ENCODE measurements around the gene ZNF608.

ZNF608 gene

GRCh38 chr5:124764992-124765611 is 18.7 kb upstream of the ZNF608 start:
- TF ChIP-seq ZNF8 (CRISPR knock-in tag; IDR thresholded peaks at IDR 0.05), result no peak
- no peak for TF ChIP-seq ZFP3 (CRISPR knock-in tag; IDR thresholded peaks at IDR 0.05)
- TF ChIP-seq TCF4 (CRISPR knock-in tag; IDR thresholded peaks at IDR 0.05; ENCODE audit: borderline replicate concordance), result peak; percentile 25; the same call in 1 of the 2 replicates
- peak; percentile 66 for TF ChIP-seq ISL1 (CRISPR knock-in tag; IDR thresholded peaks at IDR 0.05)
- 0 out of 2 replicates have a peak, but pooled peaks have one; percentile 11 for TF ChIP-seq TOX (CRISPR knock-in tag; IDR thresholded peaks at IDR 0.05; ENCODE audit: borderline replicate concordance)
- peak; percentile 66; the same call in 2 of the 3 replicates for ATAC-seq

DNA sequence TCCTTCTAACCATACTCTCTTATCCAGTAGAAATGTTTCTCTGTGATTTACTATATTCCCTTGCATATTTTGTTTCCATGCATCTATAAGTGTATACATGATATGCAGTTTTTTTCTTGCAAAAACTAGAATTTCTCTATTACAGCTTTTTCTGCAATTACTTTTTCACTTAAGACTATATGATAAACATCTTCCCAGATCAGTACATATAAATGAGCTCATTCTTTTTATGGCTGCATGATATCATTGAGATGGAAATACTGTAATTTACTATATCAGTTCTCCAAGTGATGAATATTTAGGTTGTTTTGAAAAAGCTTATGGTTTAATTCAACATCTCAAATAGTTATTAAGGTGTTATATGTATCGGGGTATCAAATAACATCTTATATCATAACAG is 18.1 kb upstream of the ZNF608 start:
- ATAC-seq, result no peak
- no peak for TF ChIP-seq OSR1 (CRISPR knock-in tag; IDR thresholded peaks at IDR 0.05)
- no peak for TF ChIP-seq ZFP3 (CRISPR knock-in tag; IDR thresholded peaks at IDR 0.05)
- TF ChIP-seq PPARA (CRISPR knock-in tag; IDR thresholded peaks at IDR 0.05; ENCODE audit: borderline replicate concordance), result no peak
- no peak for TF ChIP-seq ISL1 (CRISPR knock-in tag; IDR thresholded peaks at IDR 0.05)
- TF ChIP-seq TCF4 (CRISPR knock-in tag; IDR thresholded peaks at IDR 0.05; ENCODE audit: borderline replicate concordance), result no peak
- no peak for TF ChIP-seq BACH2 (CRISPR knock-in tag; IDR thresholded peaks at IDR 0.05; ENCODE audit: borderline replicate concordance)
- no peak for TF ChIP-seq ZC3H10 (CRISPR knock-in tag; IDR thresholded peaks at IDR 0.05)

GRCh38 chr5:124761010-124761409 is 14.6 kb upstream of the ZNF608 start:
- TF ChIP-seq ZFP3 (CRISPR knock-in tag; IDR thresholded peaks at IDR 0.05) (no peak), SNAI2 (CRISPR knock-in tag; IDR thresholded peaks at IDR 0.05) (no peak), OSR1 (CRISPR knock-in tag; IDR thresholded peaks at IDR 0.05) (no peak), ZNF565 (CRISPR knock-in tag; conservative IDR thresholded peaks at IDR 0.05; ENCODE audit: low read depth) (no peak), TCF4 (CRISPR knock-in tag; IDR thresholded peaks at IDR 0.05; ENCODE audit: borderline replicate concordance) (no peak), CSRNP3 (CRISPR knock-in tag; IDR thresholded peaks at IDR 0.05) (no peak), TOX (CRISPR knock-in tag; IDR thresholded peaks at IDR 0.05; ENCODE audit: borderline replicate concordance) (no peak), ZNF8 (CRISPR knock-in tag; IDR thresholded peaks at IDR 0.05) (no peak), ZFP30 (CRISPR knock-in tag; IDR thresholded peaks at IDR 0.05) (no peak), ZNF70 (CRISPR knock-in tag; IDR thresholded peaks at IDR 0.05) (no peak), ESRRG (CRISPR knock-in tag; IDR thresholded peaks at IDR 0.05) (no peak), RARB (CRISPR knock-in tag; IDR thresholded peaks at IDR 0.05) (no peak), ISL1 (CRISPR knock-in tag; IDR thresholded peaks at IDR 0.05) (no peak), ZC3H10 (CRISPR knock-in tag; IDR thresholded peaks at IDR 0.05) (no peak)
- TF ChIP-seq, protein P1, sequence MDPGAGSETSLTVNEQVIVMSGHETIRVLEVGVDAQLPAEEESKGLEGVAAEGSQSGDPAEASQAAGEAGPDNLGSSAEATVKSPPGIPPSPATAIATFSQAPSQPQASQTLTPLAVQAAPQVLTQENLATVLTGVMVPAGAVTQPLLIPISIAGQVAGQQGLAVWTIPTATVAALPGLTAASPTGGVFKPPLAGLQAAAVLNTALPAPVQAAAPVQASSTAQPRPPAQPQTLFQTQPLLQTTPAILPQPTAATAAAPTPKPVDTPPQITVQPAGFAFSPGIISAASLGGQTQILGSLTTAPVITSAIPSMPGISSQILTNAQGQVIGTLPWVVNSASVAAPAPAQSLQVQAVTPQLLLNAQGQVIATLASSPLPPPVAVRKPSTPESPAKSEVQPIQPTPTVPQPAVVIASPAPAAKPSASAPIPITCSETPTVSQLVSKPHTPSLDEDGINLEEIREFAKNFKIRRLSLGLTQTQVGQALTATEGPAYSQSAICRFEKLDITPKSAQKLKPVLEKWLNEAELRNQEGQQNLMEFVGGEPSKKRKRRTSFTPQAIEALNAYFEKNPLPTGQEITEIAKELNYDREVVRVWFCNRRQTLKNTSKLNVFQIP (CRISPR knock-in tag; IDR thresholded peaks at IDR 0.05; ENCODE audit: borderline replicate concordance, low read depth), result no peak
- TF ChIP-seq, protein P2, sequence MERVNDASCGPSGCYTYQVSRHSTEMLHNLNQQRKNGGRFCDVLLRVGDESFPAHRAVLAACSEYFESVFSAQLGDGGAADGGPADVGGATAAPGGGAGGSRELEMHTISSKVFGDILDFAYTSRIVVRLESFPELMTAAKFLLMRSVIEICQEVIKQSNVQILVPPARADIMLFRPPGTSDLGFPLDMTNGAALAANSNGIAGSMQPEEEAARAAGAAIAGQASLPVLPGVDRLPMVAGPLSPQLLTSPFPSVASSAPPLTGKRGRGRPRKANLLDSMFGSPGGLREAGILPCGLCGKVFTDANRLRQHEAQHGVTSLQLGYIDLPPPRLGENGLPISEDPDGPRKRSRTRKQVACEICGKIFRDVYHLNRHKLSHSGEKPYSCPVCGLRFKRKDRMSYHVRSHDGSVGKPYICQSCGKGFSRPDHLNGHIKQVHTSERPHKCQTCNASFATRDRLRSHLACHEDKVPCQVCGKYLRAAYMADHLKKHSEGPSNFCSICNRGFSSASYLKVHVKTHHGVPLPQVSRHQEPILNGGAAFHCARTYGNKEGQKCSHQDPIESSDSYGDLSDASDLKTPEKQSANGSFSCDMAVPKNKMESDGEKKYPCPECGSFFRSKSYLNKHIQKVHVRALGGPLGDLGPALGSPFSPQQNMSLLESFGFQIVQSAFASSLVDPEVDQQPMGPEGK (CRISPR knock-in tag; IDR thresholded peaks at IDR 0.05; ENCODE audit: borderline replicate concordance), result no peak
- TF ChIP-seq, protein P3, sequence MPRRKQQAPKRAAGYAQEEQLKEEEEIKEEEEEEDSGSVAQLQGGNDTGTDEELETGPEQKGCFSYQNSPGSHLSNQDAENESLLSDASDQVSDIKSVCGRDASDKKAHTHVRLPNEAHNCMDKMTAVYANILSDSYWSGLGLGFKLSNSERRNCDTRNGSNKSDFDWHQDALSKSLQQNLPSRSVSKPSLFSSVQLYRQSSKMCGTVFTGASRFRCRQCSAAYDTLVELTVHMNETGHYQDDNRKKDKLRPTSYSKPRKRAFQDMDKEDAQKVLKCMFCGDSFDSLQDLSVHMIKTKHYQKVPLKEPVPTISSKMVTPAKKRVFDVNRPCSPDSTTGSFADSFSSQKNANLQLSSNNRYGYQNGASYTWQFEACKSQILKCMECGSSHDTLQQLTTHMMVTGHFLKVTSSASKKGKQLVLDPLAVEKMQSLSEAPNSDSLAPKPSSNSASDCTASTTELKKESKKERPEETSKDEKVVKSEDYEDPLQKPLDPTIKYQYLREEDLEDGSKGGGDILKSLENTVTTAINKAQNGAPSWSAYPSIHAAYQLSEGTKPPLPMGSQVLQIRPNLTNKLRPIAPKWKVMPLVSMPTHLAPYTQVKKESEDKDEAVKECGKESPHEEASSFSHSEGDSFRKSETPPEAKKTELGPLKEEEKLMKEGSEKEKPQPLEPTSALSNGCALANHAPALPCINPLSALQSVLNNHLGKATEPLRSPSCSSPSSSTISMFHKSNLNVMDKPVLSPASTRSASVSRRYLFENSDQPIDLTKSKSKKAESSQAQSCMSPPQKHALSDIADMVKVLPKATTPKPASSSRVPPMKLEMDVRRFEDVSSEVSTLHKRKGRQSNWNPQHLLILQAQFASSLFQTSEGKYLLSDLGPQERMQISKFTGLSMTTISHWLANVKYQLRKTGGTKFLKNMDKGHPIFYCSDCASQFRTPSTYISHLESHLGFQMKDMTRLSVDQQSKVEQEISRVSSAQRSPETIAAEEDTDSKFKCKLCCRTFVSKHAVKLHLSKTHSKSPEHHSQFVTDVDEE (CRISPR knock-in tag; IDR thresholded peaks at IDR 0.05), result no peak
- ATAC-seq, result no peak

DNA sequence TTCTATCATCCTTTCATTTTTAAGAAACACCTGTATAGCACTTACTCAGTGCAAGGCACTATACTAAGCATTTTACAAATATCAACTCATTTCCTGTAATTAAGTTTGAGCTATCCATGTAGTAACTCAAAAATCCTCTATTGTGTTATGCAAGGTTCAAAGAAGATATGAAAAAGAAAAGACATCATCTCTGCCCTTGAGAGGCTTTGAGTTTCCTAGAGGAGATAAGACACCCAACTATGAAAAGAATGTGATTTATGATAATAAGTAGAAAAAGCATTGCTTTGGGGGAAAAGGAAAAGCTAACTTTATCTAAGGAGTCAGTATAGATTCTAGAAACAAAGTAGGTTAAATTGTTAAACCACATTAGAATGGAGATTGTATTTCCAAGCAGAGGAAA is 14.2 kb upstream of the ZNF608 start:
- TF ChIP-seq ISL1 (CRISPR knock-in tag; IDR thresholded peaks at IDR 0.05) (peak; percentile 69), OSR1 (CRISPR knock-in tag; IDR thresholded peaks at IDR 0.05) (no peak)
- ATAC-seq, result no peak

All from SK-N-SH treated with all-trans-retinoic acid at 6 μM for 48 hours (cell line).